T-helper 17 cell (primary cell): Measurements from ENCODE around the gene TCL1B. TPM values are rescaled to one million over a fixed set of nuclear protein-coding genes. Genes with fewer than 3 reads are reported as not detected.

ENCODE experiments used
- ATAC-seq: fragments of 150-1000 bp; cut with Tn5 transposase; 2 replicates; pipeline ENCODE4 v1.10.0; 2021; ENCODE audit warnings: mild to moderate bottlenecking, moderate library complexity
- DNase-seq, 3 donors: peaks; one replicate each; pipeline versions ENCODE4 v3.0.0 to v3.0.0-alpha.2; 2020 to 2021
- H3K9me3 ChIP-seq: one replicate; pipeline ENCODE4 v1.7.0; 2013; ENCODE audit warnings: low read length, mild to moderate bottlenecking; ENCODE audit not compliant: control insufficient read depth, poor library complexity, severe bottlenecking
- H3K27ac Mint-ChIP-seq: one replicate; pipeline ENCODE4 v1.8.0; 2022; ENCODE audit warnings: mild to moderate bottlenecking, moderate library complexity, mixed read lengths
- H3K27me3 Mint-ChIP-seq: one replicate; pipeline ENCODE4 v1.8.0; 2022; ENCODE audit warnings: mixed read lengths
- H3K36me3 Mint-ChIP-seq: one replicate; pipeline ENCODE4 v1.8.0; 2022; ENCODE audit warnings: low read depth, mixed read lengths
- H3K4me1 Mint-ChIP-seq: one replicate; pipeline ENCODE4 v1.8.0; 2022; ENCODE audit warnings: mild to moderate bottlenecking, mixed read lengths
- H3K4me3 Mint-ChIP-seq: one replicate; pipeline ENCODE4 v1.8.0; 2022; ENCODE audit warnings: mild to moderate bottlenecking, moderate library complexity, mixed read lengths
- total RNA-seq, 4 donors: library from RNA in 2 of 4; stranded (reverse) in 2 of 4; gene quantifications; one replicate each; pipeline ENCODE4 v1.2.3 and lab custom pipeline; 2022 to 2026

TCL1B gene
- total RNA-seq (not detected), total RNA-seq (lab: John Stamatoyannopoulos, UW) (0 reads per million in 2 donors)

DNA sequence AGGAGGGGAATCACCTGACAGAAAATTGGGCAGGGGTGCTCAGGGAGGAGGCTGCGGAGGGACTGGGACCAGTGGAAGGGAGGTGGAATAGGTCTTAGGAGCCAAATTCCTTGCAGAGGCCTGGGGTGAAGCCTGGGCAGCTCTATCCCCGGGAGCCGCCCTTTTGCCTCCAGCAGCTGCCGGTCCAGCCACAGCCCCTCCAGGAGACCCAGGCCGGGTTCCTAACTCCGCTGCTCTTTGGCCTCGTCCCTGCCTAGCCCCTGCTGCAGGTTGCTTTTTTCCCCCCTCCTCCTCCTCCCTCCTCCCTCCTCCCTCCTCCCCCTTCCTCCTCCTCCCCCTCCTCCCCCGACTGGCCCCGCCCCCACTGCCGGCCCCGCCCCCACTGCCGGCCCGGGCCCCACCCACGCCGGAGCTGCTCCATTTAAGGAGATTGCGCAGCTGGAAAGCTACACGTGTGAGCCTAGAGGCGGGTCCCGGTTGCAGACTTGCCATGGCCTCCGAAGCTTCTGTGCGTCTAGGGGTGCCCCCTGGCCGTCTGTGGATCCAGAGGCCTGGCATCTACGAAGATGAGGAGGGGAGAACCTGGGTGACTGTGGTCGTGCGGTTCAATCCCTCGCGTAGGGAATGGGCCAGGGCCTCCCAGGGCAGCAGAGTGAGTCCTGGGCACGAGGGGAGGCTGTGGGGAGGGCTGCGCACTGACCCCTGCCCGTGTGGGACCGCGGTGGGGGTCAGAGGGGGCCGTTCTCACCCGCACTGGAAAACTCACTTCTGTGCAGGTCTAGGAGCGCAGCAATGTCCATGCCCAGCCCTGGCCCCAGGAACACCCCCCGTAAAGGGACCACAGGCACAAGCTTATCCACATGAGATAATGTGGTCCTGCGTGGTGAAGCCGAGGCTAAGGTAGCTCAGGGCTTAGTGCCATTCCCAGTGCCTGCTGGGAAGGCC, at the start of gene TCL1B:
TSS of gene TCL1B (plus strand) at position 449 of the 945 bp plus-strand sequence. CDS start at position 491, 42 bp downstream.
- Mint-ChIP-seq H3K4me3 (no peak within 1 kb of the TSS), H3K27me3 (peaks cover 42% of the 10 kb centered on the region), H3K27ac (no peak within 1 kb of the TSS), H3K4me1 (peaks cover 5% of the 10 kb centered on the region), H3K36me3 (no peaks in the 10 kb centered on the region)
- no peak for DNase-seq
- no peaks in the 10 kb centered on the region for H3K9me3 ChIP-seq
- no peak for ATAC-seq

GRCh38 chr14:95644981-95645380, 41.2 kb upstream of the TCL1B start:
- peaks cover 7% of the 10 kb centered on the region for H3K4me1 Mint-ChIP-seq
- peaks cover 19% of the 10 kb centered on the region for H3K27me3 Mint-ChIP-seq
- H3K27ac Mint-ChIP-seq, result no peak overlapping the region
- no peaks in the 10 kb centered on the region for H3K9me3 ChIP-seq
- ATAC-seq (no peak), DNase-seq (no peak)
- peaks cover 2% of the 10 kb centered on the region for H3K36me3 Mint-ChIP-seq
- H3K4me3 Mint-ChIP-seq, result no peak overlapping the region

DNA sequence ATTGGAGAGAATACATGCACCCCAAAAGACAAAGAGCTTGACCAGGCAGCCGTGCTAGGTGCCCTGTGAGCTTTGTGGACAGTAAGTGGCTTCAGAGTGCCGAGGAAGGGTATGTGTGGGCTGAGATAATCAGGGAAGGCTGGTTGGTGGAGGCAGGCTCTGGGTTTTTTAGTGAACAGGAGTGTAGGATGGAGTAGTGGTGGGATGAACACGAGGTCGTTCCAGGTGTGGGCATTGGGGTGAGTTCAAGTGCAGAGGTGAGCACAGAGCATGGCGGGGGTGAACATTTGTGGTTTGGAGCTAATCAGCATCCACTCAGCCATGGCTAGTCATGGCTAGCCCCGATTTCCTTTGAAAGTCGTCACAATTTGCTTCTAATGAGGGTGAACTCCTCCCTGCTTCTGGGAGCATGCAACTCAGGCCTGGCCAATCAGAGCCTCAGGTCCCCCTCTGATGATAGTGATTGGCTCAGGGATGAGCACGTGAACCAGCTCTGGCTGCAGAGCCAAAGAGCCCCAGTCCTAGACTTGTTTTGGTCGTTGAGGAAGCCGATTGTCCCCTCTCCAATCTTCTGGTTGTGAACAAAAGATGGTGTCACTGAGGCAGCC, 40.7 kb upstream of the TCL1B start:
- H3K27ac Mint-ChIP-seq, result no peak overlapping the region
- no peak for DNase-seq
- ATAC-seq, result no peak
- no peak overlapping the region for H3K4me3 Mint-ChIP-seq
- H3K36me3 Mint-ChIP-seq, result peaks cover 2% of the 10 kb centered on the region
- H3K4me1 Mint-ChIP-seq, result peaks cover 9% of the 10 kb centered on the region
- peaks cover 18% of the 10 kb centered on the region for H3K27me3 Mint-ChIP-seq
- H3K9me3 ChIP-seq, result no peaks in the 10 kb centered on the region

DNA sequence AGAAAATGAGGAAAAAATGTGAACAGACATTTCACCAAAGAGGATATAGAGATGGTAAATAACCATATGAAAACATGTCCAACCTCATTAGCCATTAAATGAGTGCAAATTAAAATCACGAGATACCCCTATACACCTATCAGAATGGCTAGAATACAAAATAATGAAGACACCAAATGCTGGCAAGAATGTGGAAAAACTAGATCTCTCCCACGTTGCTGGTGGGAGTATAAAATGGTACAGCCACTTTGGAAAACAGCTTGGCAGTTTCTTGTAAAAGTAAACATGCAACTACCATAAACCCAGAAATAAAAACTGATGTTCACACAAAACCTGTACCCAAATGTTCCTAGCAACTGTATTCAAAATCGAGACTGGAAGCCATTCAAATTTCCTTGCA, 38.3 kb upstream of the TCL1B start:
- Mint-ChIP-seq H3K27ac (no peak overlapping the region), H3K36me3 (peaks cover 2% of the 10 kb centered on the region), H3K4me1 (peaks cover 17% of the 10 kb centered on the region), H3K27me3 (peaks cover 18% of the 10 kb centered on the region), H3K4me3 (no peak overlapping the region)
- no peaks in the 10 kb centered on the region for H3K9me3 ChIP-seq
- no peak for ATAC-seq
- no peak for DNase-seq

GRCh38 chr14:95649230-95649629, 37.0 kb upstream of the TCL1B start:
- Mint-ChIP-seq H3K27ac (no peak overlapping the region), H3K4me3 (no peak overlapping the region), H3K36me3 (peaks cover 2% of the 10 kb centered on the region), H3K4me1 (peaks cover 18% of the 10 kb centered on the region), H3K27me3 (peaks cover 18% of the 10 kb centered on the region)
- no peaks in the 10 kb centered on the region for H3K9me3 ChIP-seq
- ATAC-seq (no peak), DNase-seq (no peak)

DNA sequence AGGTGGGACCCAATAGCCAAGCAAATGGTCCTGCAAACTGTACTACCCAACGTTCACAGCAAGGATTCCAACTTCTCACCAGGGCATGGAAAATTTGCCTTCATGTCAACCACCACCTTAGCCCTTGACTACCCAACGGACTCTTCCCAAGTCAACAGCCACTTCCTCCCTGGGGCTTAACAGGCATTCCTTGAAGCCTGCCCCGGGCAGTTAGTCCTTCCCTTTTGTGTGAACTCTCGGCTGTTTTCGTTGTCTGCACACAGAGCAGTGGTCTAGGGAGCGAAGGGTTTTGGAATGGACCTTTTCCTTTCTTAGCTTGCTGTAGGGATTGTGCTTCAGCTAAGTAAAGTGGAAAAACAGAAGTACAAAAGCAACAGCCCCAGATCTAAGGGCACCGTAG, 35.2 kb upstream of the TCL1B start:
- H3K4me1 Mint-ChIP-seq, result peaks cover 18% of the 10 kb centered on the region
- H3K9me3 ChIP-seq, result no peaks in the 10 kb centered on the region
- no peak for ATAC-seq
- no peak for DNase-seq
- no peak overlapping the region for H3K27ac Mint-ChIP-seq
- no peak overlapping the region for H3K4me3 Mint-ChIP-seq
- peaks cover 9% of the 10 kb centered on the region for H3K27me3 Mint-ChIP-seq
- H3K36me3 Mint-ChIP-seq, result no peaks in the 10 kb centered on the region

- Mint-ChIP-seq H3K27ac (no peak overlapping the region), H3K27me3 (peaks cover 15% of the 10 kb centered on the region), H3K36me3 (no peaks in the 10 kb centered on the region), H3K4me1 (peaks cover 18% of the 10 kb centered on the region), H3K4me3 (no peak overlapping the region)
- DNase-seq, result no peak
- no peak for ATAC-seq
- H3K9me3 ChIP-seq, result no peaks in the 10 kb centered on the region
Observed at GRCh38 chr14:95651821-95652583, 34.2 kb upstream of the TCL1B start.

DNA sequence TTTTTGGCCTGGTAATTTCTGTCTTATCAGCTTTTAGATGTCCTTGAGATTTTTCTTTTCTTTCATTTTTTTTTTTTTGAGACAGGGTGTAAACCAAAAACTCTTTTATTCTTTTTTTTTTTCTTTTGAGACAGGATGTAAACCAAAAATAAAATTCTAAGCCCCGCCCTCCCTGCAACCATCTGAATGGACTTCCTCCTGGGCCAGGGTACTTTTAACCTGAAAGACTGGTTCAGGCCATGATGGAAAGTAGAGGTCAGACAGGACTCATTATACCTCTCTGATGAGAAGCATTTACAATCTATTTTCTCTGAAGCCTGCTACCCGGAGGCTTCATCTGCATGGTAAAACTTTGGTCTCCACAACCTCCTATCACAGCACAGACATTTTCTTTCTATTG, 33.5 kb upstream of the TCL1B start:
- Mint-ChIP-seq H3K36me3 (no peaks in the 10 kb centered on the region), H3K4me3 (no peak overlapping the region), H3K27me3 (peaks cover 15% of the 10 kb centered on the region), H3K27ac (no peak overlapping the region), H3K4me1 (peaks cover 18% of the 10 kb centered on the region)
- DNase-seq (no peak), ATAC-seq (no peak)
- no peaks in the 10 kb centered on the region for H3K9me3 ChIP-seq

DNA sequence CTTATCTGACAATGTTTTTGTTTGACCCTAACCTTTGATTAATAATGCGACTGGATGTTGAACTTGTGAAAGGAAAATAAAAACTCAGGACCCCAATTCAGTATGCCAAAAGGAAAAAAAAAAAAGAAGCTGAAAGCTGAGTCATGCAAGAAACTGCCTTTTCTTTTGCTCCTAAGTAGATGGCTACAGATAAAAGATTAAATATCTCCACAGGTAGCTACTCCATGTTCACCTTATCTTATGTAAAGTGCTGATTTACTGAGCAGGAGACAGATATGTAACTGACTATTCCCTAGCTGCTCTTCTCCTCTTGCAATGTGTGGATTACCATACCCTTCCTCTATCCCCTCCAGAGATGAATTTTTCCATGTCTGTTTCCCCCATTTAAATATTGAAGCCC, 30.8 kb upstream of the TCL1B start:
- Mint-ChIP-seq H3K36me3 (no peaks in the 10 kb centered on the region), H3K27ac (no peak overlapping the region), H3K4me1 (peaks cover 8% of the 10 kb centered on the region), H3K4me3 (no peak overlapping the region), H3K27me3 (peaks cover 8% of the 10 kb centered on the region)
- DNase-seq (no peak), ATAC-seq (no peak)
- H3K9me3 ChIP-seq, result no peaks in the 10 kb centered on the region

- DNase-seq, result no peak
Observed at GRCh38 chr14:95656634-95657033, 29.6 kb upstream of the TCL1B start.

GRCh38 chr14:95657454-95657853, 28.8 kb upstream of the TCL1B start:
- H3K27ac Mint-ChIP-seq, result no peak overlapping the region
- H3K4me3 Mint-ChIP-seq, result no peak overlapping the region
- H3K27me3 Mint-ChIP-seq, result peaks cover 22% of the 10 kb centered on the region
- H3K4me1 Mint-ChIP-seq, result peaks cover 6% of the 10 kb centered on the region
- no peaks in the 10 kb centered on the region for H3K9me3 ChIP-seq
- DNase-seq, result no peak
- peaks cover 2% of the 10 kb centered on the region for H3K36me3 Mint-ChIP-seq
- ATAC-seq, result no peak

More at GRCh38 chr14:95656634-95657033, 29.6 kb upstream of the TCL1B start:
- Mint-ChIP-seq H3K27me3 (peaks cover 17% of the 10 kb centered on the region), H3K36me3 (peaks cover 2% of the 10 kb centered on the region), H3K27ac (no peak overlapping the region), H3K4me3 (no peak overlapping the region), H3K4me1 (peaks cover 8% of the 10 kb centered on the region)
- no peak for ATAC-seq
- no peaks in the 10 kb centered on the region for H3K9me3 ChIP-seq

GRCh38 chr14:95659293-95659989, 26.8 kb upstream of the TCL1B start:
- no peak for ATAC-seq
- DNase-seq, result no peak
- Mint-ChIP-seq H3K36me3 (peaks cover 2% of the 10 kb centered on the region), H3K4me3 (no peak overlapping the region), H3K27me3 (peaks cover 28% of the 10 kb centered on the region), H3K4me1 (peaks cover 3% of the 10 kb centered on the region), H3K27ac (no peak overlapping the region)
- H3K9me3 ChIP-seq, result no peaks in the 10 kb centered on the region
